Colonic mucosa (tissue), 4 donors: Measurements from ENCODE around the gene TMEM9. TPM values are rescaled to one million over a fixed set of nuclear protein-coding genes. Genes with fewer than 3 reads are reported as not detected.

Experiments used
- DNase-seq: peaks from one replicate; pipeline ENCODE4 v3.0.0-alpha.2; 2020
- H3K27ac ChIP-seq: fragments of 200-600 bp; one replicate; pipeline ENCODE4 v1.8.0; 2021
- H3K27me3 ChIP-seq: fragments of 200-600 bp; one replicate; pipeline ENCODE4 v1.8.0; 2021
- H3K36me3 ChIP-seq: fragments of 200-600 bp; one replicate; pipeline ENCODE4 v1.8.0; 2021
- H3K4me1 ChIP-seq: fragments of 200-600 bp; one replicate; pipeline ENCODE4 v1.8.0; 2021; ENCODE audit warnings: mild to moderate bottlenecking
- H3K4me3 ChIP-seq: fragments of 200-600 bp; one replicate; pipeline ENCODE4 v1.8.0; 2021
- H3K9ac ChIP-seq, 2 donors: one replicate each; pipeline ENCODE4 v1.7.0; 2013; ENCODE audit warnings: control low read depth in 2 of 2, low read depth in 2 of 2, low read length in 2 of 2
- H3K9me3 ChIP-seq: fragments of 200-600 bp; one replicate; pipeline ENCODE4 v1.8.0; 2021
- intact Hi-C: fragments of 100-400 bp; cut with DNase I; formaldehyde crosslinking; loops from one replicate; pipeline ENCODE4 v1.14.1; 2022
- total RNA-seq, 2 donors: library from RNA; stranded (reverse); fragmentation: NEBNext Ultra II Directional in 1 of 2; extraction: Animal tissue kit (Norgen Biotek cat#: 25700) in 1 of 2; gene quantifications; one replicate each; pipeline ENCODE4 v1.2.1, GENCODE V29; 2021
- TF ChIP-seq, protein P1 (sequence below): fragments of 200-600 bp; IDR thresholded peaks from one replicate; pipeline ENCODE4 v1.8.0; 2022; ENCODE audit warnings: antibody characterized with exemption, mild to moderate bottlenecking
- donor health status: healthy.
- donor health status: DM: no; HTN: no; CAD: no.
- donor health status: DM: no; HTN: no; CAD: no.

The TMEM9 gene
- total RNA-seq, 2 donors from 2014 or later: 35.4 to 38.2 TPM

DNA sequence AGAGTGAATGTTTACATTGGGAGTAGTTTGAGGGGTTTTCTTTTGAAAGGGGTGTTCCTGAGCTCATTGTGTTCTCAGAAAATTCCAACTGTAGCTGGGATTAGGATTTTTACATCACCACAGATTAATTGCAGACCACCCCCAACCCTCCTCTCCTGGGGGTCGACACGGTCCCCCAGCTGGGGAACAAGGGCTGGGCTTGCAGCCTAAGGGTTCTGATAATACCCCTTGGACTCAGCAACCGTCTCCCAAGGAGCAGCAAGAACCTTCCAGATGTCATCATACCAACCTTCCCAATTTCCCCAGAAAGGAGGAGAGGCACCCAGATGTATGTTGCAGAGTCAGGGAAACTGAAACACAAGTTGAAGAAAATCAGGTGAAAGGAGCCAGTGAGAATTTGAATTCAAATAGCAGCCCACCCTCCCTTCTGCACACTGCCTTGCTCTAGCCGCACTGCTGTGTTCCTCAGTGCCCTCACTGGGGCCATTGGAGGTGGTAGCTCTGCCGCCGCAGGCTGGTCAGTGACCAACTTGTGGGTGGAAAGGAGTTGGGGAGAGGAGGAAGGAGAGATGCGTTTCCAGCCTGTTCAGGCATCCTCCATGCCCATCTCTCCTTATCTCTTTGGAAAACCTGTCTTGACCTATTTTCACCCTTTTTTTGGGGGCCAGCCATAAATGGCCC is 21.7 kb upstream of the TMEM9 start:
- intact Hi-C loops: no loop called here
- H3K36me3 ChIP-seq: no peaks in the 10 kb centered on the region
- no peak for DNase-seq
- H3K4me1 ChIP-seq: no peaks in the 10 kb centered on the region
- no peak overlapping the region for H3K9ac ChIP-seq
- H3K9me3 ChIP-seq: no peaks in the 10 kb centered on the region
- no peak overlapping the region for H3K4me3 ChIP-seq
- H3K27me3 ChIP-seq: no peaks in the 10 kb centered on the region
- TF ChIP-seq, protein P1, sequence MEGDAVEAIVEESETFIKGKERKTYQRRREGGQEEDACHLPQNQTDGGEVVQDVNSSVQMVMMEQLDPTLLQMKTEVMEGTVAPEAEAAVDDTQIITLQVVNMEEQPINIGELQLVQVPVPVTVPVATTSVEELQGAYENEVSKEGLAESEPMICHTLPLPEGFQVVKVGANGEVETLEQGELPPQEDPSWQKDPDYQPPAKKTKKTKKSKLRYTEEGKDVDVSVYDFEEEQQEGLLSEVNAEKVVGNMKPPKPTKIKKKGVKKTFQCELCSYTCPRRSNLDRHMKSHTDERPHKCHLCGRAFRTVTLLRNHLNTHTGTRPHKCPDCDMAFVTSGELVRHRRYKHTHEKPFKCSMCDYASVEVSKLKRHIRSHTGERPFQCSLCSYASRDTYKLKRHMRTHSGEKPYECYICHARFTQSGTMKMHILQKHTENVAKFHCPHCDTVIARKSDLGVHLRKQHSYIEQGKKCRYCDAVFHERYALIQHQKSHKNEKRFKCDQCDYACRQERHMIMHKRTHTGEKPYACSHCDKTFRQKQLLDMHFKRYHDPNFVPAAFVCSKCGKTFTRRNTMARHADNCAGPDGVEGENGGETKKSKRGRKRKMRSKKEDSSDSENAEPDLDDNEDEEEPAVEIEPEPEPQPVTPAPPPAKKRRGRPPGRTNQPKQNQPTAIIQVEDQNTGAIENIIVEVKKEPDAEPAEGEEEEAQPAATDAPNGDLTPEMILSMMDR: no peak
- H3K27ac ChIP-seq: no peak overlapping the region

GRCh38 chr1:201173736-201174135 is 19.5 kb upstream of the TMEM9 start:
- Histone ChIP-seq H3K4me1 (no peaks in the 10 kb centered on the region), H3K9ac (no peak overlapping the region), H3K27me3 (no peaks in the 10 kb centered on the region), H3K4me3 (no peak overlapping the region), H3K36me3 (no peaks in the 10 kb centered on the region), H3K9me3 (no peaks in the 10 kb centered on the region), H3K27ac (no peak overlapping the region)
- TF ChIP-seq, protein P1: no peak
- intact Hi-C loops: no loop called here
- DNase-seq: no peak

DNA sequence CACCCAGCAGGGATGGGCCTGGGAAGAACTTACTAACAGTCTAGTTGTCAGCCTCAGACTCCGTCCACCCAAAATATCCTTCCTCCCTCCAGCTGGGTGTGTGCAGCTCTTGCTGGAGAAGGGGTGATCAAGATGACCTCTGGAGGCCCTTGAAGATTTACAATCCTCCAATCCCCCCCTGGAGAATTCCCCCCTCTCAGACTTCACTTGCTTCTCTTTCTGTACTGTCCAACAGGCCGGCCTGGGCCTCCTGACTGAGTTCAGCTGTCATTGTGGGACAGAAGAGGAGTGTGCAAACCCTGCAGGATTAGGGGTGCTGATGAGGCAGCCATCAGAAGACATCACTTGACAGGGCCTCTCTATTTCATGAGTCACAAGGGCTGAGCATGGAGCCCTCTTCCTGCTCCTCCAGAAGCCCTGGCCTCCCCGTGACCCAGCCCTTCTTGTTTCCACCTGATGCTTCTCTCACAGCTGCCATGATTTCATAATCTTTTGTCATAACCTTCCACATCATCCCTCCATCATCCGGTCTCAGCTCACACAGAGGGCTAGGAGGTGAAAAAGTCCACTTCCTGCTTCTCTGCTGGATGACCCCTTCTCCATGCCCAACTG is 18.8 kb upstream of the TMEM9 start:
- Histone ChIP-seq H3K27ac (no peak overlapping the region), H3K9me3 (no peaks in the 10 kb centered on the region), H3K4me3 (no peak overlapping the region), H3K36me3 (no peaks in the 10 kb centered on the region), H3K9ac (no peak overlapping the region), H3K4me1 (no peaks in the 10 kb centered on the region), H3K27me3 (no peaks in the 10 kb centered on the region)
- TF ChIP-seq, protein P1: no peak
- intact Hi-C loops: no loop called here
- no peak for DNase-seq

DNA sequence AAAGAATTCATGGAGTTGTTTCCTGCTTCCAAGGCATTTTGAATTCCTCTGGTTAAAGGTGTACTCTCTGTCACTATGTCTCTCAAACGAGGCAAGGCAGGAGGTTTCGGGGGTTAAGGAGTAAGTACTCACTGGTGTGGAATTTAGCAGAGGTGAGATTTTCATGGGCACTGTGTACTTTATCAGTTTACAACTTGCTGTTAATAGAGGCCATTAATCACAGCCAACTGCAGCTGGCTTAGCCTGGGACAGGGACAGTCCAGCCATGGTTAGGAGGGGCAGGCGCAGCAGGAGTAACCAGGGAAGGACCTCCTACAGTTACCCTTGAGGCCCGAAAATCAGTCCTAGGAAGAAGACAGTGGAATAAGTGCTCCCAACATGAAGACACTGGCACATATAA is 18.1 kb upstream of the TMEM9 start:
- H3K9me3 ChIP-seq: no peaks in the 10 kb centered on the region
- H3K27me3 ChIP-seq: no peaks in the 10 kb centered on the region
- H3K27ac ChIP-seq: no peak overlapping the region
- intact Hi-C loops: no loop called here
- TF ChIP-seq, protein P1: no peak
- no peak overlapping the region for H3K4me3 ChIP-seq
- H3K36me3 ChIP-seq: no peaks in the 10 kb centered on the region
- H3K4me1 ChIP-seq: no peaks in the 10 kb centered on the region
- no peak for DNase-seq
- no peak overlapping the region for H3K9ac ChIP-seq

DNA sequence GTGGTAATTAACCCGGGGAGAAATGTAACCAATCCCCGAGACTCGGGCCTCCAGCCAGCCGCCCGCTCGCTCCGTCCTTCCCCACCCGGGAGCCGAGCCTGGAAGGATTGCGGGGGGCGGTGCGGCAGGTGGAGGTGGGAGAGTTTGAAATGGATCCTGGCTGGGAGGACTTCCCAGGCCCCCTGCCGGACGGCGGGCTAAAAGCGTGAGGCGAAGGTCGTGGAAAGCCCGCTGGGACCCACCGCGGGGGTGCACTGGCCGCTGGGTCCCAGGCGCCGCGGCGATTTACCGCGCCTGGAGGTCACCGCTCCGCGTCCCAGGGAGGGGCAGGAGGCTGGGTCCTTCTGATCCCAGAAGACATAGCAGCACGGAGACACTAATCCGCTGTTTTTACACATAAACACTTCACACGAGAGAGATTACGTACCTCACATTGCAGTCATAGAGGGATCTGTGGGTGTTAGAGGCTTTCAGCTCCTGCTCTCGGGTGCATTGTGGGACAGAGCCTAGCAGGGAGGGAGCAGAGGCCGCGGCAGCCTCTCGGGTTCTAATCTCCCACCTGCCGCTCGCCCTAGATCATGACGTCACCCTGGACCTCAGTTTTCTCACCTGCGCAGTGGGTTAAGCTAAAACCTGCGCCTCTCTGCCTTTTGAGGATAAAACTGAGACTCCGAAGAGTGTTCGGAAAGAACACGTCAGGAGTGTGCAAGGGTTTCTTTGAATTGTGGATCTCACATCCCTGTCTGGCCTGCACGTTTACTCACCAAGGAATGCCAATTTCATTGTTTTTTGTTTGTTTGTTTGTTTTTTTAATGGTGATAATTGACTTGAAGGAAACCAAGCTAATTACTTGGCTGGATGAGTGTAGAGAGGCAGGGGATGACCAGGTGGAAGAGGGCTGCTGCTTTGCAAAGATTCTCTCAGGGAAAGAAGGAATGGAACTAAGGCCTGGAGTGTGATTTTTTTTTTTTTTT is 17.1 kb upstream of the TMEM9 start:
- intact Hi-C loops: no loop called here
- Histone ChIP-seq H3K9ac (peak overlapping the region; percentile 72 to 82), H3K4me3 (peak overlapping the region; percentile 59), H3K4me1 (no peaks in the 10 kb centered on the region), H3K9me3 (no peaks in the 10 kb centered on the region), H3K27ac (peak overlapping the region; percentile 94), H3K27me3 (no peaks in the 10 kb centered on the region), H3K36me3 (no peaks in the 10 kb centered on the region)
- TF ChIP-seq, protein P1: no peak
- peak; percentile 61 for DNase-seq
